WERI-Rb-1 (cell line): ENCODE measurements around the gene CABP2.
A peak's percentile ranks its signal among the peaks of the same experiment; 100 is the strongest.

ENCODE experiments used
- DNase-seq: peaks from one replicate; pipeline ENCODE4 v3.0.0-alpha.2; 2020
- H3K27ac ChIP-seq: fragments of 250-450 bp; sonication (Bioruptor Pico); 2 replicates; pipeline ENCODE4 v1.5.1; 2020; ENCODE audit warnings: mild to moderate bottlenecking, moderate library complexity
- H3K27me3 ChIP-seq: fragments of 250-450 bp; sonication (Bioruptor Pico); 2 replicates; pipeline ENCODE4 v1.5.1; 2021; ENCODE audit warnings: mild to moderate bottlenecking, low read depth, moderate library complexity; ENCODE audit not compliant: insufficient read depth, severe bottlenecking
- H3K36me3 ChIP-seq: fragments of 250-450 bp; sonication (Bioruptor Pico); 2 replicates; pipeline ENCODE4 v1.5.1; 2020; ENCODE audit warnings: mild to moderate bottlenecking, moderate library complexity
- H3K4me3 ChIP-seq: 2 replicates; pipeline ENCODE4 v1.5.1; 2011; ENCODE audit warnings: low read depth, mild to moderate bottlenecking, control low read depth, low read length
- H3K9me3 ChIP-seq: fragments of 250-450 bp; sonication (Bioruptor Pico); 2 replicates; pipeline ENCODE4 v1.5.1; 2021; ENCODE audit warnings: mild to moderate bottlenecking, moderate library complexity; ENCODE audit not compliant: severe bottlenecking
- TF ChIP-seq, protein P1 (sequence below): IDR thresholded peaks from 2 replicates; pipeline ENCODE4 v1.5.1; 2011; ENCODE audit warnings: low read depth, mild to moderate bottlenecking, control low read depth, inconsistent platforms, low read length

CABP2 gene

DNA sequence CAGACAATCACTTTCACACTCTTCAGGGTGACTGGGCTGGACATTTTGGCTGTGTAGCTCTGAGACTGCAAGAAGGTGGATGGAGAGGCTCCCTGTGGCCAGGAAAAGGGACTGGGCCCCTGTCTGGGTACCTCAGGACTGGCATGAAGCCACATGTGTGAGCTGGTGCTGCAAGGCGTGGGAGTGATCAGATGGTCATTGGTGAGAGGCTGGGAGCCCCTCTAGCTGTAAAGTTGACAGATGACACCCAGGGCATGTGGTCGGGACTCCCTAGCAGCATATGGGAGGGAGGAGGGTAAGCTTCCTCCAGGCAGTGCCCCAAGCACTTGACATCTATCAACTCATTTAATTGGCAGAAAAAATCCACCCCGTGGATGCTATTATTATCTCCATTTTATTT, 18.9 kb upstream of the CABP2 start:
- no peak for DNase-seq
- Histone ChIP-seq H3K9me3 (no peaks in the 10 kb centered on the region), H3K27ac (no peak overlapping the region), H3K4me3 (no peak overlapping the region), H3K27me3 (no peaks in the 10 kb centered on the region), H3K36me3 (no peaks in the 10 kb centered on the region)
- TF ChIP-seq, protein P1, sequence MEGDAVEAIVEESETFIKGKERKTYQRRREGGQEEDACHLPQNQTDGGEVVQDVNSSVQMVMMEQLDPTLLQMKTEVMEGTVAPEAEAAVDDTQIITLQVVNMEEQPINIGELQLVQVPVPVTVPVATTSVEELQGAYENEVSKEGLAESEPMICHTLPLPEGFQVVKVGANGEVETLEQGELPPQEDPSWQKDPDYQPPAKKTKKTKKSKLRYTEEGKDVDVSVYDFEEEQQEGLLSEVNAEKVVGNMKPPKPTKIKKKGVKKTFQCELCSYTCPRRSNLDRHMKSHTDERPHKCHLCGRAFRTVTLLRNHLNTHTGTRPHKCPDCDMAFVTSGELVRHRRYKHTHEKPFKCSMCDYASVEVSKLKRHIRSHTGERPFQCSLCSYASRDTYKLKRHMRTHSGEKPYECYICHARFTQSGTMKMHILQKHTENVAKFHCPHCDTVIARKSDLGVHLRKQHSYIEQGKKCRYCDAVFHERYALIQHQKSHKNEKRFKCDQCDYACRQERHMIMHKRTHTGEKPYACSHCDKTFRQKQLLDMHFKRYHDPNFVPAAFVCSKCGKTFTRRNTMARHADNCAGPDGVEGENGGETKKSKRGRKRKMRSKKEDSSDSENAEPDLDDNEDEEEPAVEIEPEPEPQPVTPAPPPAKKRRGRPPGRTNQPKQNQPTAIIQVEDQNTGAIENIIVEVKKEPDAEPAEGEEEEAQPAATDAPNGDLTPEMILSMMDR, result no peak

DNA sequence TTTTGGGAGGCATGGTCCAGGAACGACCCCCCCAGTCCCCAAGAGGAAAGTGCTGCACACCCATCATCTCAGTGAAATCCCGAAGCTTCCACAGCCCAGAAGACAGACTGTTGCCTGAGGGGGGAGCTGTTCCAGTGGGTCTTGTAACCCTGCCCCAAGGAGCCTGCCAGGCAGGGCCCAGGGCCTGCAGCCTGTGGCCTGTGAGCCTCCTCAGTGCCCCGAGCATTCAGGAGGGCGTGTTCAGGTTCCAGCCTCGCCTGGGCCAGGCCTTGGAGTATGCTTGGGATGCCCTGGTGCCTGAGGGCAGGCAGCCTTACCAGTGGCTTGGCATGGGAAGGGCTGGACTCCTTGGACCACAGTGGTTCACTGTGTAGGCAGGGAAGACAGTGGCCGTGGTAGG, 18.0 kb upstream of the CABP2 start:
- Histone ChIP-seq H3K27ac (no peak overlapping the region), H3K27me3 (no peaks in the 10 kb centered on the region), H3K9me3 (no peaks in the 10 kb centered on the region), H3K4me3 (no peak overlapping the region), H3K36me3 (no peaks in the 10 kb centered on the region)
- no peak for DNase-seq
- TF ChIP-seq, protein P1, result peak; percentile 25; the same call in 1 of the 2 replicates

DNA sequence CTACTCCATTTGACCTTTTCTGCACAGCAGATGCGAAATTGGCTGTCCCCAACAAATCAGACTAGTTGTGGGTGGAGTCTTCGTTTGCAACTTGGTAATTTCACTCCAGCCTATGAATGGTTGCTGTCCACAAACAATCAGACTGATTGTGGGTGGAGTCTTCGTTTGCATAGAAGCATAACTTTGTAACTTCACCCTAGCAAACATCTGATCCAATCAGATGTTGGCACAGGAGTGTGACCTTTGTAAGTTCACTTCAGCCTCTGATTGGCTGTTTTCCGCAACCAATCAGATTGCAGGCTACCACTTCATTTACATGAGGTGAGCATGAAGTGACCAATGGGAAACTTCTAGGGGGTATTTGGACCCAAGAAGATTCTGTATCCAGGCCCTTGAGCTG, 16.3 kb upstream of the CABP2 start:
- H3K9me3 ChIP-seq, result peaks cover 5% of the 10 kb centered on the region
- TF ChIP-seq, protein P1, result no peak
- no peak overlapping the region for H3K4me3 ChIP-seq
- no peak for DNase-seq
- H3K27me3 ChIP-seq, result no peaks in the 10 kb centered on the region
- no peak overlapping the region for H3K27ac ChIP-seq
- no peaks in the 10 kb centered on the region for H3K36me3 ChIP-seq

DNA sequence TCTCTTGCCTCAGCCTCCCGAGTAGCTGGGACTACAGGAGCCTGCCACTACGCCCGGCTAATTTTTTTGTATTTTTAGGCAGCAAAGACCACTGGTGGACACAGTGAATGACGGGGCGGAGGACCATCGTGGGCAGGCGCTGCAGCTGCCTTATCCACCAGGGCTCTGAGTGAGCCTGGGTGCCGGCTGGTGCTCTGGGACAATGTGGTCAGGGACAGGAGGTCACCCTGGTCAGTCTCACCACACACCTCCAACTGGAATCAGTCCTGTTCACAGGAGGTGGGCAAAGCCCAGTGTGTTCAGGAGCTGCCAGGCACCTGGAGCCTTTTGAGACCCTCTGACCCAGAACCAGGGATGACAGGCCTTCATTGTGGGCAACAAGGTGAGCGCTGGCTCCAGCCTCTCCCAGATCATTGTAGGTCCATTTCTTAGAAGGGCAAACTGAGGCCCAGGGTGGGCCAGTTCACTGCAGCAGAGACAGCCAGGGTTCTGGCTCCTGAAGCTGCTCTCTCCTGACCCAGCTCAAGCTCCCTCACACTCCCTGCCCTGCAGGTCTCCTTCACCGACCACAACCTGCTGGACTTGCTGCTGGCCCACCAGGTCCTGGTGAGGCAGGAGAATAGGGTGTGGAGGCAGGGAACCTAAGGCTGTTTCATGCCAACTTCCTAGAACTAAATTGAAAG, 15.7 kb upstream of the CABP2 start:
- TF ChIP-seq, protein P1, result no peak
- no peaks in the 10 kb centered on the region for H3K27me3 ChIP-seq
- H3K4me3 ChIP-seq, result no peak overlapping the region
- peaks cover 11% of the 10 kb centered on the region for H3K9me3 ChIP-seq
- no peak for DNase-seq
- no peak overlapping the region for H3K27ac ChIP-seq
- no peaks in the 10 kb centered on the region for H3K36me3 ChIP-seq

DNA sequence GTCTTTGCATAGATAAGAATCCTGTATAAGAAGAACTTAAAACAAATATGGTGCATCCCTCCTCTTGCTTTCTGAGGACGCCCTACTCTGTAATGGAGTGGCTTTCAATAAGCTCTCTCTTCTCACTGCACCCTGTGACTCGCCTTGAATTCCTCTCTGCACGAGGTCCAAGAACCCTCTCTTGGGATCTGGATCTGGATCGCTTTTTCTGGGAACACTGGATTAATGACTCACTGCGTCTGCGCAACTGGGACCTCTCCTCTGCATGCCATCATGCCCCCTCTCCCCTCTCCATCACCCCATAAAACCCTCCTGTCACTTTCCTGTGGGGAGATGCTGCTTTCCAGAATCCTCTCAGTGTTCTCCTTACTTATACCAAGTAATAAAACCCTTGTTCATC, 15.1 kb upstream of the CABP2 start:
- Histone ChIP-seq H3K27ac (no peak overlapping the region), H3K4me3 (no peak overlapping the region), H3K36me3 (no peaks in the 10 kb centered on the region), H3K27me3 (no peaks in the 10 kb centered on the region), H3K9me3 (peaks cover 18% of the 10 kb centered on the region)
- TF ChIP-seq, protein P1, result no peak
- no peak for DNase-seq

DNA sequence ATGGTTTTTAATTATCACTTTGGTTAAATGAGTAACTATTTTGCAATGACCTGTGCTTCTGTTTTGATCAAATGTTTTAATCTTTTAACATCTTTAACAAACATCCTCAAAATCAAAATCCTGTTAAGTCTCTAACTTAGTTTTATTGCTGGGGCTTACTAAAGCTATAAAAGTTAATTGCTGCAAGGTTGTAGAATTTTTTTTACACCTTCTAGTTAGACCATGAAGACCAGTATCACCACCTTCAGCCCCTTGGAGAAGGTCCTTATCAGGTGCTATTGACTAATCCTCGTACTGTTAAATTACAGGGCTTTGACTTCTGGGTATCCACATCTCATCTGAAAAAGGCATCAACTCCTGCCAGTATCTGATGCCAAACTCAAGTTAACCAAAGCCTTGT, 12.3 kb upstream of the CABP2 start:
- no peak overlapping the region for H3K4me3 ChIP-seq
- DNase-seq, result no peak
- no peak overlapping the region for H3K27ac ChIP-seq
- TF ChIP-seq, protein P1, result no peak
- H3K36me3 ChIP-seq, result no peaks in the 10 kb centered on the region
- H3K9me3 ChIP-seq, result peaks cover 24% of the 10 kb centered on the region
- H3K27me3 ChIP-seq, result no peaks in the 10 kb centered on the region
